ENCODE results near the gene DCAF4L1. TPM values are rescaled to one million over a fixed set of nuclear protein-coding genes. Genes with fewer than 3 reads are reported as not detected.

Gene DCAF4L1
- total RNA-seq, 1 donor from 2014 or later: 0.26 TPM

DNA sequence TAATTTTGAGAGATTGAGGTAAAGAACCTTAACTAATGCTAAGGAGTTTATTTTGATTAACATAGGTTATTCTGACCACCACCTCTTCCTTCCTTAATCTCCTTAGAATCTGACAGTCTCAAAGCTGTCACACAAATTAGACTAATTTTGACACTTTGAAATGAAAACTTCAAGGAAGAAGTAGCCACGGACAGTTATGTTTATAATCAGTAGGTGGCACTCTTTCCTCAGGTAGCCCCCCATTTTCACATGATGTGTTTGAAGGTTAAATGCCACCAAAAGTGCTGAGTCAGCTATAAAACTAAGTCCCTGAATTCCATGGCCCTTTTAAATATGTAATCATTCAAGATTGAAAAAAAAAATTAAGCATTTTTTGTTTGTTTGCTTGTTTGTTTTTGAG, 23.9 kb upstream of the DCAF4L1 start:
- no peaks in the 10 kb centered on the region for H3K36me3 ChIP-seq (ENCODE audit: control insufficient read depth, insufficient read depth, low read length)
- peak; percentile 27 for DNase-seq (ENCODE audit: low read depth)
- H3K4me3 ChIP-seq (ENCODE audit: low read depth, low read length): no peak overlapping the region
- TF ChIP-seq, protein P1, sequence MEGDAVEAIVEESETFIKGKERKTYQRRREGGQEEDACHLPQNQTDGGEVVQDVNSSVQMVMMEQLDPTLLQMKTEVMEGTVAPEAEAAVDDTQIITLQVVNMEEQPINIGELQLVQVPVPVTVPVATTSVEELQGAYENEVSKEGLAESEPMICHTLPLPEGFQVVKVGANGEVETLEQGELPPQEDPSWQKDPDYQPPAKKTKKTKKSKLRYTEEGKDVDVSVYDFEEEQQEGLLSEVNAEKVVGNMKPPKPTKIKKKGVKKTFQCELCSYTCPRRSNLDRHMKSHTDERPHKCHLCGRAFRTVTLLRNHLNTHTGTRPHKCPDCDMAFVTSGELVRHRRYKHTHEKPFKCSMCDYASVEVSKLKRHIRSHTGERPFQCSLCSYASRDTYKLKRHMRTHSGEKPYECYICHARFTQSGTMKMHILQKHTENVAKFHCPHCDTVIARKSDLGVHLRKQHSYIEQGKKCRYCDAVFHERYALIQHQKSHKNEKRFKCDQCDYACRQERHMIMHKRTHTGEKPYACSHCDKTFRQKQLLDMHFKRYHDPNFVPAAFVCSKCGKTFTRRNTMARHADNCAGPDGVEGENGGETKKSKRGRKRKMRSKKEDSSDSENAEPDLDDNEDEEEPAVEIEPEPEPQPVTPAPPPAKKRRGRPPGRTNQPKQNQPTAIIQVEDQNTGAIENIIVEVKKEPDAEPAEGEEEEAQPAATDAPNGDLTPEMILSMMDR (IDR thresholded peaks at IDR 0.05; ENCODE audit: insufficient read depth, low read length, severe bottlenecking): peak; percentile 25
- no peaks in the 10 kb centered on the region for H3K27me3 ChIP-seq (ENCODE audit: control insufficient read depth, insufficient read depth, low read length)
- no peak for FAIRE-seq

DNA sequence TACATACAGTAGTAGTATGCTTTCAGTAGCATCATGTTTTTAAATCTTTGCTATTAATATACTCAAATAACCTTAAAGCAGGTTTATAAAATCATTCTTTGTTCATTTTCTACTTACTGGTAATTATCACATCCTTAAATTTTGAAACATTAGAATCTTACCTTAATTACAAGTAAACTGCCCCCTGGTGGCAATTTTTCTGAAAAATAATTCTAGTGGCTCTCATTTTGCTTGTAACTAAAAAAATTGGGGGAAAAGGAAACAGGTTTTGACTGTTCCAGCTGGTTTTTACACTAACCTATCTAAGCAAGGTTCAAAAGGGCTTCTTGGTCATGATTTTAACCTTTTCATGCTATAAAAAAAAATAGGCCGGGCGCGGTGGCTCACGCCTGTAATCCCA, 18.5 kb upstream of the DCAF4L1 start:
- Histone ChIP-seq H3K4me3 (ENCODE audit: low read depth, low read length) (no peak overlapping the region), H3K36me3 (ENCODE audit: control insufficient read depth, insufficient read depth, low read length) (no peaks in the 10 kb centered on the region), H3K27me3 (ENCODE audit: control insufficient read depth, insufficient read depth, low read length) (no peaks in the 10 kb centered on the region)
- peak; percentile 18 for DNase-seq (ENCODE audit: low read depth)
- TF ChIP-seq, protein P1 (IDR thresholded peaks at IDR 0.05; ENCODE audit: insufficient read depth, low read length, severe bottlenecking): no peak
- no peak for FAIRE-seq

DNA sequence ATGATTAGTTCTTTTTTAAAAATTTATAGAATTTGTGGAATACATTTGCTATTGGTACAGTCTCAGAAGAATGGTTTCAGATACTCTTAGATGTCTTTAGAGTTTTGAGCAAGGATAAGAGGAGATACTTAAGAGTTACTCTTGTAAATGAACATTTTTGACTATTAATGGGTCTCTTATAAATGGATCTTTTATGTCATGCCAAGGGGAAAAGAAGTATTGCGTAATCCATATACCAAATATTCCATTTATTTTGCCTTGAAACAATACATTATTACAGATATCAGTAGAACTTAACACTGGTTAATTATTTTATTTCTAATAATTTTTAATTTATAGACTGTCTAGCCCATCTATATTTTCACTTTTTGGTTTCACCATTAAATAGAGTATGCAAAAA, 17.2 kb upstream of the DCAF4L1 start:
- Histone ChIP-seq H3K4me3 (ENCODE audit: low read depth, low read length) (no peak overlapping the region), H3K36me3 (ENCODE audit: control insufficient read depth, insufficient read depth, low read length) (no peaks in the 10 kb centered on the region), H3K27me3 (ENCODE audit: control insufficient read depth, insufficient read depth, low read length) (no peaks in the 10 kb centered on the region)
- FAIRE-seq (no peak), DNase-seq (ENCODE audit: low read depth) (no peak)
- TF ChIP-seq, protein P1 (IDR thresholded peaks at IDR 0.05; ENCODE audit: insufficient read depth, low read length, severe bottlenecking): no peak

DNA sequence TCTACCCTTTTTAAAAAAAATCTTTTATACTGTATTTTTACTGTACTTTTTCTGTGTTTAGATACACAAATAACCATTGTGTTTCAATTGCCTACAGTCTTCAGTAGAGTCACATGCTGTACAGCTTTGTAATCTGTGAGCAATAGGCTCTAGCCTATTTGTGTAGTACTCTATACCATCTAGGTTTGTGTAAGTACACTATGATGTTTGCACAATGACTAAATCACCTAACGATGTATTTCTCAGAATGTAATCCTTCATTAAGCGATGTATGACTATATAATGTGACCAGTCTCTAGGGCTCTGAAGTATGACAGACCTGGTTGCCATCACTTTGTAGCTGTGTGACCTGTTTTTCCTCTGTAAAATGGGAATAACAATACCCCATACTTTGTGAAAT, 14.2 kb upstream of the DCAF4L1 start:
- DNase-seq (ENCODE audit: low read depth) (peak; percentile 88), FAIRE-seq (no peak)
- H3K36me3 ChIP-seq (ENCODE audit: control insufficient read depth, insufficient read depth, low read length): no peaks in the 10 kb centered on the region
- no peaks in the 10 kb centered on the region for H3K27me3 ChIP-seq (ENCODE audit: control insufficient read depth, insufficient read depth, low read length)
- H3K4me3 ChIP-seq (ENCODE audit: low read depth, low read length): no peak overlapping the region
- TF ChIP-seq, protein P1 (IDR thresholded peaks at IDR 0.05; ENCODE audit: insufficient read depth, low read length, severe bottlenecking): no peak

DNA sequence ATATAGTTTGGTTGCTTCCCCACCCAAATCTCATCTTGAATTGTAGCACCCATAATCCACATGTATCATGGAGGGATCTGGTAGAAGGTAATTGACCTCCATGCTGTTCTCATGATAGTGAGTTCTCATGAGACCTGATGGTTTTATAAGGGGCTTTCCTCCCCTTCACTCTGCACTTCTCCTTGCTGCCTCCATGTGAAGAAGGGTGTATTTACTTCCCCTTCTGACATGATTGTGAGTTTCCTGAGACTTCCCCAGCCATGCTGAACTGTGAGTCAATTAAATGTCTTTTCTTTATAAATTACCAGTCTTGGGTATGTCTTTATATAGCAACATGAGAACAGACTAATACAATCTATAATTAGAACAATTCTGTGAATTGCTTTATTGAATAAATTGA, 11.9 kb upstream of the DCAF4L1 start:
- TF ChIP-seq, protein P1 (IDR thresholded peaks at IDR 0.05; ENCODE audit: insufficient read depth, low read length, severe bottlenecking): no peak
- no peak for FAIRE-seq
- no peak overlapping the region for H3K4me3 ChIP-seq (ENCODE audit: low read depth, low read length)
- no peaks in the 10 kb centered on the region for H3K27me3 ChIP-seq (ENCODE audit: control insufficient read depth, insufficient read depth, low read length)
- DNase-seq (ENCODE audit: low read depth): no peak
- H3K36me3 ChIP-seq (ENCODE audit: control insufficient read depth, insufficient read depth, low read length): no peaks in the 10 kb centered on the region

DNA sequence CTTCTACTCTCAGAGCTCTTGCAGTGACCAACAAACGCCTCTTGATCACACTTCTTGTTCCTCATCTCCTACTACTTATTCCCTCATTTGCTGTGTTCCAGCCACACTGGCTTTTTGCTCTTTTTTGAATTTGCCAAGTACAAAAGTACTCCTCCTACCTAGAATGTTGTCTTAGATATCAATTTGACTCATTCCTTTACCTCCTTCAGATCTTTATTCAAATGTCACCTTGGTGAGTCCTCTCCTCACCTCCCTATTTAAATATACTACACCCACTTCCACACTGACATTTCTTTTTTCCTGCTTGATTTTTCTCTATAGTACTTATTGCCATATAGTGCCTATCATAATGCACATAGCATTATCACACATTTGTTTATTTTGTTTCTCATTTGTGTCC, 6.2 kb upstream of the DCAF4L1 start:
- DNase-seq (ENCODE audit: low read depth): no peak
- TF ChIP-seq, protein P1 (IDR thresholded peaks at IDR 0.05; ENCODE audit: insufficient read depth, low read length, severe bottlenecking): no peak
- FAIRE-seq: no peak
- Histone ChIP-seq H3K36me3 (ENCODE audit: control insufficient read depth, insufficient read depth, low read length) (no peaks in the 10 kb centered on the region), H3K4me3 (ENCODE audit: low read depth, low read length) (no peak overlapping the region), H3K27me3 (ENCODE audit: control insufficient read depth, insufficient read depth, low read length) (no peaks in the 10 kb centered on the region)

All from bronchial epithelial cell (primary cell).